Left colon (tissue), 2 donors: ENCODE measurements around the gene ARFGAP3. TPM values are rescaled to one million over a fixed set of nuclear protein-coding genes. Genes with fewer than 3 reads are reported as not detected.
A peak's percentile ranks its signal among the peaks of the same experiment; 100 is the strongest.

Experiments used
- ATAC-seq: fragments of 200-7000 bp; cut with Tn5 transposase; one replicate; pipeline ENCODE4 v1.9.1; 2020; ENCODE audit warnings: mild to moderate bottlenecking, moderate library complexity
- DNase-seq, 2 donors: peaks; one replicate each; pipeline ENCODE4 v3.0.0-alpha.2; 2020
- intact Hi-C, 2 donors: fragments of 100-400 bp; cut with DNase I in 1 of 2; cut with micrococcal nuclease in 1 of 2; formaldehyde crosslinking; loops; one replicate each; pipeline versions ENCODE4 v1.11.2 to v1.14.0; 2022; cut with DNase I, micrococcal nuclease
- total RNA-seq, 2 donors: library from RNA; stranded (reverse); fragmentation: NEBNext Ultra II Directional; extraction: Animal tissue kit (Norgen Biotek cat#: 25700); gene quantifications; one replicate each; pipeline ENCODE4 v1.2.1, GENCODE V29; 2021
- donor health status: DM: no; HTN: no; CAD: no.
- donor health status: DM: yes; HTN: yes; CAD: no.

ARFGAP3 gene
- total RNA-seq, 2 donors from 2014 or later = 36.9 to 42.1 TPM

GRCh38 chr22:42837556-42837955 lies 19.5 kb downstream of the ARFGAP3 start:
- DNase-seq (no peak), ATAC-seq (no peak)
- intact Hi-C loops = no loop called here

DNA sequence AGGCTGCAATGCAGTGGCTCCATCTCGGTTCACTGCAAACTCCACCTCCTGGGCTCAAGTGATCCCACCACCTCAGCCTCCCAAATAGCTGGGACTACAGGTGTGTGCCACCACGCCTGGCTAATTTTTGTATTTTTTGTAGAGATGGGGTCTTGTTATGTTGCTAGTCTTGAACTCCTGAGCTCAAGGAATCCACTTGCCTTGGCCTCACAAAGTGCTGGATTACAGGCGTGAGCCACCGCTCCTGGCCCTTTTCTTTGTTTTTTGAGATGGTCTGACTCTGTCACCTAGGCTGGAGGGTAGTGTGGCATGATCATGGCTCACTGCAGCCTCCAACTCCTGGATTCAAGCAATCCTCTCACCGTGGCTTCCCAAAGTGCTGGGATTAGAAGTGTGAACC lies 21.0 kb downstream of the ARFGAP3 start:
- ATAC-seq (no peak), DNase-seq (no peak)
- intact Hi-C loops = no loop called here

DNA sequence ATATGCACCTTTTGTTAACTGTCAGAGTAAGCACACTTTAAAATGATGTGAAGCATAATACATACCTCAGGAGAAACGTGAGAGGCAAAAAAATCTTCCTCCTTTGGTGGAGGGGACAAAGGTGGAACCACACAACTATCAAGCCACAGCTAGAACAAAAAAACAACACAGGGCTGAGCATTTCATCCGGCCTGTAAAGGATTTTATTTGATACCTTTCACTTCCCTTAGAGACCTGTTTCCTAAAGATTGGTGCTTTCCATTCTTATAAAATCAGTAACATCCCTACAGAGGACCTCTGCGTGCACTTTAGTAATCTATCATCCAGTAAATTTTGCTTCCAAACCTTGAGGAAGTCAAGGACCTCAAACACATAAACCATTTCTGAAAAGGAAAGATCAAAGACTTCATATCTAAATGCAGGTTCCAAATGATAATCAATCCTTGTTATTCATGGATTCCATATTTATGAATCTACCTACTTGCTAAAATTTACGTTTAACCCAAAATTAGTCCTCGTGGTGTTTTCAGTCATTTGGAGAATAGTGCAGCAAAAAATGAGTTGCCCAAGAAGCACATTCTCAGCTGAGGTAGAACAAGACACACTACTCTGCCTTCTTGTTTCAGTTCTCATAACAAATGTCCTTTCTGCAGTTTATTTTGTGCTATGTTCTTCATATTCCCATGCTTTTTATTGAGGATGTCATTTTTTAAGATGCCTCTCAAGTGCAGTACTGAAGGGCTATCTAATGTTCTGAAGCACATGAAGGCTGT lies 22.7 kb downstream of the ARFGAP3 start:
- intact Hi-C loops = no loop called here
- no peak for ATAC-seq
- no peak for DNase-seq

GRCh38 chr22:42833104-42833503 lies 24.0 kb downstream of the ARFGAP3 start:
- DNase-seq (no peak), ATAC-seq (no peak)
- intact Hi-C loops = no loop called here

- DNase-seq (no peak), ATAC-seq (no peak)
- intact Hi-C loops = no loop called here
These were observed 25.4 kb downstream of the ARFGAP3 start for GRCh38 chr22:42831712-42832111.

DNA sequence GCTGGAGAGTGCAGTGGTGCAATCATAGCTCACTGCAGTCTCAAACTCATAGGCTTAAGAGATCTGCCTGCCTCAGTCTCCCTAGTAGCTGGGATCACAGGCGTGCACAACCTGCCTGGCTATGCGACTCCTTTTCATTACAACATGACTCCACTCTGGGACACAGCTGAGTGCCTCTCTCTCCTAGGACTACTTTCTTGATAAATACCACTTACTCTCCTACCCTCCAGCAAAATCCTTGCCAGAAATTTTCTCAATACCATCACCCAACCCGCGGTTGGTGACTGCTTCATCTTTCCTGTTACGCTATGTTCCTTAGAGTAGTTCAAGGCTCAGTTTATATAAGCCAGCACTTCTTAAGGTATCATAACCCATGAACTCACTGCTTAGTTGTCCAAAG lies 26.9 kb downstream of the ARFGAP3 start:
- ATAC-seq (no peak), DNase-seq (no peak)
- intact Hi-C loops = no loop called here

DNA sequence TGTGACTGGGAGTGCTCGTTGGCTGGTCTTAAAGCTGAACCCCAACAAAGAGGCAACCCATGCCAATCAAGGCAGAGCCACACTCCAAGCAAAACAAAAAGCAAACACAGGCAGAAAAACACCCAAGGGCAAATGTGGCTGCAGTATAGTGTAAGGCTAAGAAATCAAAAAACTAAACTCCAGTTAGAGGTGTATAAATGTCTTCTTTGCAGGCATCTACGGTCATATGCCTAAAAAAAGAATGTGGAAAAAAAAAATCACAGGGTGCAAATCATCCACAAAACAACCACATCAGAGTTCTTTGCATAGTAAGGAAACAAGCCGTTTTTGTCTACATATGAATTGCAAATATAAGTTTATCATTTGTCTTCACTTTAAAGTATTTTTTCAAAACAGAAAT lies 27.8 kb downstream of the ARFGAP3 start:
- DNase-seq (no peak), ATAC-seq (no peak)
- intact Hi-C loops = no loop called here

DNA sequence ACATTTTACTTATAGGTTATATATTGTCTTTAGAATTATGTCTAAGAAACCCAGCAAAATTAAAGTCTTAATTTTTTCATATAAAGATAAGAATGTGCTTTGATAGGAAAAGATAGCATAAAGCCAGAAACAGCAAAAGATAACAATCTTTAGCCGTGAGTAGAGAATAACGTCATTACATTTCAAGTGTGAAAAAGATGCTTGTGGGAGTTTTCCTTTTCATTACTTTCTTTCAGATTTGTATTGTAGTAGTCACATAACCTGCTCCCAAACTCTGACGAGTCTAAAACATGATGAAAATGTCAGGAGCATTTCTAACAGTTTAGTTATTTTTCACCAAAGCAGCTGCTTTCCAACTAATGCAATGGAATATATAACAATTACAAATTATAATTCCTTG lies 31.3 kb downstream of the ARFGAP3 start:
- DNase-seq = no peak
- ATAC-seq = no peak
- intact Hi-C loops = no loop called here

- intact Hi-C loops = no loop called here
- DNase-seq = no peak
- no peak for ATAC-seq
These were observed 35.7 kb downstream of the ARFGAP3 start for GRCh38 chr22:42821386-42821785.

DNA sequence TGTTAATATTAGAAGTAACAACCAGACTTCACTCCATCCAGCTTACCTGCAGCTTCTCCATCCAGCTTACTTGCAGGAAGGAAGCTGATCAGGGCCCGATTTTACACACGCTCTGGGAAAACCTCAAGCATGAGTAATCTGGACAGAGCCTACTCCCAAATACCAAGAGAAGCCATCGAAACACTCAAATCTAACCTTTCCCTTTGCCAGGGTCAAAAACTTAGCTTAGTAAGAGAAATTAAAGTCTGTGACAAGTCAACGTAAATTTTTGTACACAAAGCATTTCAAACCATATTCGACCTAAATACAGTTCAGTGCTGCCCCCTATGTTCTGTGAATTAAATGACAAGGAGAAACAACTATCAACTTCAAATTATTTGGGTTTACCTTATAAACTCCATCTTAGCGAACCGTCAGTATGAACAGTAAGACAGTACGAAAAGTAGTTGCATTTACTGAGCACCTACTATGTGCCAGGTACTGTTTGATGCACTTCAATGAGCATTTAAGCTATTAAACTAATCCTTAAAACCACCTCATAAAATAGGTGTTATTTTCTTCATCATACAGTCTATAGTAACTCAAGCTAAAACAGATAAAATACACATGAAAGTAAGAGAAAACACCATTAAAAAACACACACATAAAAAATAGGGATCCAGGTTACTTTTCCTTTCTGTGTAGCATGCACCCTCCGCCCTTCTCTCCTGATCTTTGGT lies 36.9 kb downstream of the ARFGAP3 start:
- intact Hi-C loops = no loop called here
- ATAC-seq (peak; percentile 45), DNase-seq (no peak)

GRCh38 chr22:42819412-42820044 lies 37.5 kb downstream of the ARFGAP3 start:
- no peak for ATAC-seq
- no peak for DNase-seq
- intact Hi-C loops = no loop called here

DNA sequence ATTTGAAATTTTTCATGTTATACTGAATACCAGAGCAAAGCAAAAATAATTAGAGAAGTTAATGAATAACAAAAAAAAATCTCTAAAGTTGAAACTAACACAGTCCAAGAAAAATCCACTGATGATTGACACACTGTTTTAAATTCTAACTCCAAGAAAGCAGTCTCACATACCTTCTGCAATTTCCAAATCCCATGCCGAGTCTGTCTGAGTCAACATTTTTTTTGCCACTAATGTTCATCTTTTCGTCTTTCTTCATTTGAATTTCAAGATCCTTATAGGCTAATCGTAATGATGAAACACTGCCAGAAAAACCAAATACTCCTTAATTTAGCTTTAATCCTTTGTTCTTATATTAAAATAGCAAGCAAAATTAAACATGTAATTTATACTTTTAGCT lies 39.5 kb downstream of the ARFGAP3 start:
- intact Hi-C loops = no loop called here
- ATAC-seq (no peak), DNase-seq (no peak)

DNA sequence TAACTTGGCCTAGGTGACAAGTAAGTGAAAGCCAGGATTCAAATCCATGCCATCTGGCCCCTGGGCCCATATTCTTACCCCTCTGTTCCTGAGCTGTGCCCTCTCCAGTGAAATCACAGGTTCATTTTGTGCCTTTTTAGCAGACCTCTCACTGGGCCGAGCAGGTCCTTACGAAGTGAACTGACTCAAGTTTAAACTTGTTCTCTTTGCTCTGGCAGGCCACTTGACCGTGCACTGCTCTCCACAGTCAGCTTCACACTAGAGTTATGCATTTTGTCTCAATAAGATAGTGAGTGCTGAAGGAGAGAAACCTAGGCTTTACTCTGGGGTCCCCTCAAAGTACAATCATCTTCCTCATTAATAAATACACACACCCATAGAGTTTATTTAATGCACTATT lies 40.7 kb downstream of the ARFGAP3 start:
- DNase-seq = no peak
- intact Hi-C loops = no loop called here
- ATAC-seq = no peak

DNA sequence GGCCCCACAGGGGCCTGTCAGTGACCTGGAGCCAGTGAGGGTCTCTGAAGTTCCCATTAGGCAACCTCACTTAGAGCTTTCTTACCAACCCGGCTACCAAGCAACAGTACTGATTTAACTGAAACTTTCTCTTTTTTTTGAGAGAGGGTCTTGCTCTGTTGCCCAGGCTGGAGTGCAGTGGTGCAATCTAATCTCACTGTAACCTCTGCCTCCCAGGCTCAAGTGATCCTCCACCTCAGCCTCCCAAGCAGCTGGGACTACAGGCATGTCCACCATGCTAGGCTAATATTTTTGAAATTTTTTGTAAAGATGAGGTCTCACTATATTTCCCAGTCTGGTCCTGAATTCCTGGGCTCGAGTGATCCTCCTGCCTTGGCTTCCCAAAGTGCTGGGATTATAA lies 42.5 kb downstream of the ARFGAP3 start:
- DNase-seq (no peak), ATAC-seq (no peak)
- intact Hi-C loops = no loop called here

GRCh38 chr22:42814215-42814614 lies 42.9 kb downstream of the ARFGAP3 start:
- intact Hi-C loops = no loop called here
- DNase-seq = no peak

DNA sequence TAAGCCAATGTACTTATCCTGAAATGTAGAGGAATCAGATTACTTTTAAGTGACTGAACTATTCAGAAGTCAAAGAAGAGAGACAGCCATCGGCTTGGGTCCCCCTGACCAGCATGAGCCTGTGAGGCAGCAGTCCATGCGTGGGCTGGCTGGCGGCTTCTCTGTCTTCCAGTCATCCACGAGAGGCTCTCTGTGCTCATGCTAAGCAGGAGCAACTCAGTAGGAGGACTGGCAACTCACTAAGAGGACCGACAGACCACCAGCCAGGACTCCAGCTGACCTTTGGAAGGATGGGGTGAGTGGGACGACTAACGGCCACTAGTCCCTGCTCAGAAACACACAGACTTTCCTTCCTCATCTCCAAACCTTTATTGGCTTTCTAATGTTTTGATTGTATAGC lies 43.6 kb downstream of the ARFGAP3 start:
- ATAC-seq (no peak), DNase-seq (no peak)
- intact Hi-C loops = no loop called here

More at GRCh38 chr22:42814215-42814614, 42.9 kb downstream of the ARFGAP3 start:
- peak; percentile 44 for ATAC-seq

DNA sequence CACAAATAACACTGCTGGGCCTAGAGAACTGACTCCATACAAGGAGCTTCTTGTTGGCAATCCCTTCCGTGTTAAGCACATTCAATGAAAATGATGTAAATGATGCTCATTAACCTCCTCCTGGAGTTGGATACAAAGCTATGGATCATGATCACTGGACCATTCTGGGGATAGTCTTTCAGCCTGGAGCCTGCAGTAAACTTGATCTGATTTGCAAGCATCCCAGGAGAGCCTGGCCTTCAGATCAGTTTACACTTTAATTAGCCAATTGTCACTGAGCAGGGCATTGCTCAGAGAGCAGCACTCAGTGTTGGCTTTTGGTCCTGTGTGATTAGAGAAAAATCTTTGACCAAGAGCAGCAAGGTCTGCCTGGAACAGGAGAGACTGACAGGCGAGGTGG lies 45.6 kb downstream of the ARFGAP3 start:
- ATAC-seq (no peak), DNase-seq (no peak)
- intact Hi-C loops = no loop called here

GRCh38 chr22:42808521-42808920 lies 48.6 kb downstream of the ARFGAP3 start:
- no peak for ATAC-seq

DNA sequence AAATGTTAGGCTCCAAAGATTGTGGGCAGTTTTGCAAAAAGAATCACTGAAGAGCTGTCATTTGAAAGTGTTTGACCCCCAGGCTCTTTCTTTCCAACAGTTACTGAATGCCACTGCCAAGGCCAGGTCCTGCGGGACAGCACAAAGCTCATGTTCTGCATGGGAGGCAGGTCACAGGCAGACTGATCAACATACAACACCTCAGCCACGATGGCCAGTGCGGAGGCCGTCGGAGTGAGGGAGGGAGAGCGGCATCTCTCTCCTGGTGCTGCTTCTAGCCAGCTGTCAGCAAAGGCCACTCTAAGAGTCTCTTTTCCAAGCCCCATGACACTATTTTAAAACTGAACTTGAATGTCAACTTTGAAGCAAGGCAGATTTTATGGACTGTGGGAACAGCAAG lies 49.9 kb downstream of the ARFGAP3 start:
- DNase-seq (no peak), ATAC-seq (no peak)
- intact Hi-C loops = no loop called here

More at GRCh38 chr22:42808521-42808920, 48.6 kb downstream of the ARFGAP3 start:
- no peak for DNase-seq
- intact Hi-C loops = no loop called here
